ENCODE measurements around the gene CNN3. TPM values are rescaled to one million over a fixed set of nuclear protein-coding genes. Genes with fewer than 3 reads are reported as not detected.

CNN3 gene
- total RNA-seq, 3 donors from 2014 or later, result 146 to 330 (median 195) TPM

- H3K27me3 ChIP-seq, result no peaks in the 10 kb centered on the region
- no peaks in the 10 kb centered on the region for H3K9me3 ChIP-seq
- no peak for DNase-seq (ENCODE audit: low spot score in 2 of 2)
- H3K4me3 ChIP-seq, result no peak overlapping the region
- peaks cover 0 to 11% of the 10 kb centered on the region in 2 donors for H3K4me1 ChIP-seq
- H3K27ac ChIP-seq, result peak overlapping the region in 1 of 2 donors; percentile 36
- TF ChIP-seq POLR2AphosphoS5 (IDR thresholded peaks at IDR 0.05), result no peak
- TF ChIP-seq POLR2A (IDR thresholded peaks at IDR 0.05), result no peak
- TF ChIP-seq CTCF (IDR thresholded peaks at IDR 0.05), result no peak
- intact Hi-C loops (cut with DNase I; ENCODE audit: low total_unique reads), result no loop called here
- peaks cover 8% of the 10 kb centered on the region for H3K36me3 ChIP-seq
Observed at GRCh38 chr1:94899756-94900155, 27.2 kb downstream of the CNN3 start.

GRCh38 chr1:94898491-94899385, 28.2 kb downstream of the CNN3 start:
- peaks cover 0 to 11% of the 10 kb centered on the region in 2 donors for H3K4me1 ChIP-seq
- H3K4me3 ChIP-seq, result no peak overlapping the region
- peaks cover 8% of the 10 kb centered on the region for H3K36me3 ChIP-seq
- intact Hi-C loops (cut with DNase I; ENCODE audit: low total_unique reads), result no loop called here
- no peaks in the 10 kb centered on the region for H3K9me3 ChIP-seq
- H3K27me3 ChIP-seq, result no peaks in the 10 kb centered on the region
- peak overlapping the region; percentile 16 to 18 for H3K27ac ChIP-seq
- no peak for DNase-seq (ENCODE audit: low spot score in 2 of 2)
- no peak for TF ChIP-seq POLR2AphosphoS5 (IDR thresholded peaks at IDR 0.05)
- TF ChIP-seq POLR2A (IDR thresholded peaks at IDR 0.05), result no peak
- no peak for TF ChIP-seq CTCF (IDR thresholded peaks at IDR 0.05)

GRCh38 chr1:94895518-94895917, 31.4 kb downstream of the CNN3 start:
- TF ChIP-seq POLR2AphosphoS5 (IDR thresholded peaks at IDR 0.05) (no peak), POLR2A (IDR thresholded peaks at IDR 0.05) (no peak), CTCF (IDR thresholded peaks at IDR 0.05) (no peak)

GRCh38 chr1:94894630-94895029, 32.3 kb downstream of the CNN3 start:
- intact Hi-C loops (cut with DNase I; ENCODE audit: low total_unique reads), result no loop called here
- H3K9me3 ChIP-seq, result no peaks in the 10 kb centered on the region
- no peak for DNase-seq (ENCODE audit: low spot score in 2 of 2)
- no peaks in the 10 kb centered on the region for H3K27me3 ChIP-seq
- H3K4me1 ChIP-seq, result peaks cover 0 to 5% of the 10 kb centered on the region in 2 donors
- no peak overlapping the region for H3K27ac ChIP-seq
- TF ChIP-seq POLR2A (IDR thresholded peaks at IDR 0.05) (no peak), CTCF (IDR thresholded peaks at IDR 0.05) (no peak), POLR2AphosphoS5 (IDR thresholded peaks at IDR 0.05) (no peak)
- H3K36me3 ChIP-seq, result peaks cover 8% of the 10 kb centered on the region
- no peak overlapping the region for H3K4me3 ChIP-seq

More at GRCh38 chr1:94895518-94895917, 31.4 kb downstream of the CNN3 start:
- no peaks in the 10 kb centered on the region for H3K27me3 ChIP-seq
- peaks cover 0 to 11% of the 10 kb centered on the region in 2 donors for H3K4me1 ChIP-seq
- no peak overlapping the region for H3K4me3 ChIP-seq
- DNase-seq (ENCODE audit: low spot score in 2 of 2), result no peak
- H3K36me3 ChIP-seq, result peaks cover 8% of the 10 kb centered on the region
- H3K9me3 ChIP-seq, result no peaks in the 10 kb centered on the region
- intact Hi-C loops (cut with DNase I; ENCODE audit: low total_unique reads), result no loop called here
- H3K27ac ChIP-seq, result no peak overlapping the region

- no peaks in the 10 kb centered on the region for H3K9me3 ChIP-seq
- no peaks in the 10 kb centered on the region for H3K27me3 ChIP-seq
- H3K27ac ChIP-seq, result no peak overlapping the region
- peaks cover 8% of the 10 kb centered on the region for H3K36me3 ChIP-seq
- DNase-seq (ENCODE audit: low spot score in 2 of 2), result no peak
- intact Hi-C loops (cut with DNase I; ENCODE audit: low total_unique reads), result no loop called here
- H3K4me3 ChIP-seq, result no peak overlapping the region
- no peaks in the 10 kb centered on the region for H3K4me1 ChIP-seq
- no peak for TF ChIP-seq POLR2A (IDR thresholded peaks at IDR 0.05)
- no peak for TF ChIP-seq POLR2AphosphoS5 (IDR thresholded peaks at IDR 0.05)
- no peak for TF ChIP-seq CTCF (IDR thresholded peaks at IDR 0.05)
Observed at GRCh38 chr1:94892604-94893254, 34.2 kb downstream of the CNN3 start.

Measured in breast epithelium (tissue), 4 donors.